HG02759 (cell line): ENCODE data around the gene SLC25A24.

ENCODE experiments used
- ATAC-seq: cut with Tn5 transposase; IDR thresholded peaks from one replicate; pipeline ENCODE4 v1.9.1; 2021; ENCODE audit warnings: mild to moderate bottlenecking, moderate library complexity; ENCODE audit not compliant: unreplicated experiment

SLC25A24 gene

GRCh38 chr1:108107658-108108057, 92.5 kb downstream of the SLC25A24 start:
- ATAC-seq: no peak

DNA sequence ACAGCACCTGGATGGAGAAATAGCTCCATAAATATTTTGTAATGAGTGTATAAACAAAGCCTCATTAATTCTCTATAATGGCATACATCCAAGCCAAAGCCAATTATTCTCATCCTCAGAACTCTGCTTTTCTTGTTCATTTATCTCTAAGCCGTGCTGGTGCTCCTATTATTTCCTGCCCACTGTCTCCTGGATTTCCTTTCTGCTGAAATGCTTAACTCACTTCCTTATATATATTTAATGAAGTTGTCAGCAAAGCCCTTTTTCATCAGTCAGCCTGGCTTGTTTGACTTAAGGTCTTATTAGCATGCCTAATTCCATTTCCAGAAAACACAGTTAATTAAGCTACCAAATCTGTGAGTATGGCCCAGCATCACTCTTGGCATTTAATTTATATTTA, 93.4 kb downstream of the SLC25A24 start:
- no peak for ATAC-seq

- no peak for ATAC-seq
Measured at GRCh38 chr1:108100148-108100547, 100.0 kb downstream of the SLC25A24 start.

GRCh38 chr1:108097018-108097417, 103.1 kb downstream of the SLC25A24 start:
- no peak for ATAC-seq

- ATAC-seq: no peak
Measured at GRCh38 chr1:108096089-108096488, 104.1 kb downstream of the SLC25A24 start.

GRCh38 chr1:108089477-108089876, 110.7 kb downstream of the SLC25A24 start:
- no peak for ATAC-seq

GRCh38 chr1:108085628-108086027, 114.5 kb downstream of the SLC25A24 start:
- ATAC-seq: no peak

DNA sequence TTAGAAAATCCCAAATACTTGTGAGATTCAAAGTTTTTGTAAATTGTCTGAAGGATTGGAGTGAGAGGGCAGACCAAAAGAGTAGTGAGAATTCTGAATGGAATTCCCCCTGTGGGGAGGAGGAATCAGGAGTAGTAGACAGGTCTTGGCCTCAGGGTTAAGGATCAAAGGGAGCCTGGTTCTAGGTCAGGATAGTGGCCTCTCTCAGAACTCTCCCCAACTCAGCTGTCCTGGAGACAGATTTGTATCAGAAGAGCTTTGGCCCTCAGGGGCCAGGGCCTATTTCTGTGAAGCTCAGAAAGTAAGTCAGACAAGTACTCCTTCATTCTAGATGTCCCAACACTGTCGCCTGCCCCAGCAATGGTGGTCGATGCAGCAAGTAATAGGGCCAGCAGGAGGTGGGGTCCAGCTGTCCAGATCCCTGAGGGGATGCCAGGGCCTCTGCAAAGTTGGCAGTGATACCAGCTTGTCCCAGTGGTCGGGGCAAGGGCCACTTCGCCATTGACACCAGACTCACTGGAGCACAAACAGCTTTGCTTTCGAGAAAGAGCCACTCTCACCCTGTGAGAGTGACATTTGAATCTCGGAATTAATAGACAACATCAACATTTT, 115.2 kb downstream of the SLC25A24 start:
- no peak for ATAC-seq
